Smooth muscle cell of the pulmonary artery (primary cell): Measurements from ENCODE around the gene RIMBP2. TPM values are rescaled to one million over a fixed set of nuclear protein-coding genes. Genes with fewer than 3 reads are reported as not detected.

Source experiments
- total RNA-seq: library from RNA; depleted of rRNA; stranded (reverse); fragments of >200 nt; gene quantifications from 2 replicates; pipeline ENCODE4 v1.2.3, GENCODE V29; 2014

RIMBP2 gene, protein sequence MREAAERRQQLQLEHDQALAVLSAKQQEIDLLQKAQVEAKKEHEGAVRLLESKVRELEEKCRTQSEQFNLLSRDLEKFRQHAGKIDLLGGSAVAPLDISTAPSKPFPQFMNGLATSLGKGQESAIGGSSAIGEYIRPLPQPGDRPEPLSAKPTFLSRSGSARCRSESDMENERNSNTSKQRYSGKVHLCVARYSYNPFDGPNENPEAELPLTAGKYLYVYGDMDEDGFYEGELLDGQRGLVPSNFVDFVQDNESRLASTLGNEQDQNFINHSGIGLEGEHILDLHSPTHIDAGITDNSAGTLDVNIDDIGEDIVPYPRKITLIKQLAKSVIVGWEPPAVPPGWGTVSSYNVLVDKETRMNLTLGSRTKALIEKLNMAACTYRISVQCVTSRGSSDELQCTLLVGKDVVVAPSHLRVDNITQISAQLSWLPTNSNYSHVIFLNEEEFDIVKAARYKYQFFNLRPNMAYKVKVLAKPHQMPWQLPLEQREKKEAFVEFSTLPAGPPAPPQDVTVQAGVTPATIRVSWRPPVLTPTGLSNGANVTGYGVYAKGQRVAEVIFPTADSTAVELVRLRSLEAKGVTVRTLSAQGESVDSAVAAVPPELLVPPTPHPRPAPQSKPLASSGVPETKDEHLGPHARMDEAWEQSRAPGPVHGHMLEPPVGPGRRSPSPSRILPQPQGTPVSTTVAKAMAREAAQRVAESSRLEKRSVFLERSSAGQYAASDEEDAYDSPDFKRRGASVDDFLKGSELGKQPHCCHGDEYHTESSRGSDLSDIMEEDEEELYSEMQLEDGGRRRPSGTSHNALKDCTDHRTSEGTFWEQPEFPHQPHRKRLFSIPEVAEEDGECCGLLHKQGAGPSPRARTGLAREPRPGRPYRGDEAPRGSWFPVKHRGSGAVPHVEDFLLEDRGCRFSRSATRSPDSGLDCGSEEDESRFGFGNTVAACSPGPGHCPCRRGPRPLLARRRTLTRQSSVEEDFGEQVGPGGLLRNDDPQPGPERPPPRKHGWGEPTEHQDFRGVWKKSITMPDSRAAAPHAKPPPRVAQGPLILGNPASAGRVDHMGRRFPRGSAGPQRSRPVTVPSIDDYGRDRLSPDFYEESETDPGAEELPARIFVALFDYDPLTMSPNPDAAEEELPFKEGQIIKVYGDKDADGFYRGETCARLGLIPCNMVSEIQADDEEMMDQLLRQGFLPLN (N-terminal part only)
- not detected in 2 replicates for total RNA-seq

GRCh38 chr12:130715998-130716968, at the start of gene RIMBP2:
Gene RIMBP2, minus strand, starts transcription at chr12:130716299. Its CDS starts 237,286 bp downstream, at chr12:130479013.

Other genes with a start within 250 kb of the RIMBP2 start
- gene STX2, start 123.0 kb upstream of the RIMBP2 start, total RNA-seq: 34.9 and 38.5 TPM in 2 replicates
- 532 and 650 TPM in 2 replicates for gene RAN, start 155.8 kb upstream of the RIMBP2 start, total RNA-seq
- gene ADGRD1, start 237.6 kb upstream of the RIMBP2 start, total RNA-seq: 1.4 and 3.1 TPM in 2 replicates